H1 (cell line): ENCODE results near the gene SPSB3. TPM values are rescaled to one million over a fixed set of nuclear protein-coding genes. Genes with fewer than 3 reads are reported as not detected.

Experiments used
- CBX8 ChIP-seq: fragments of 300-800, 300-1000 bp; sonication (generic); IDR thresholded peaks from 2 replicates; pipeline ENCODE4 v1.7.1; 2016; ENCODE audit warnings: low read depth, low read length, borderline replicate concordance
- EZH2 ChIP-seq: fragments of 200-600 bp; sonication (generic); IDR thresholded peaks from 2 replicates; pipeline ENCODE4 v1.7.1; 2012; ENCODE audit warnings: low read depth, mild to moderate bottlenecking, moderate library complexity, low read length, inconsistent platforms; ENCODE audit not compliant: severe bottlenecking
- KDM4A ChIP-seq: IDR thresholded peaks from one replicate; pipeline ENCODE4 v1.7.1; 2012; ENCODE audit warnings: low read depth, mild to moderate bottlenecking, moderate library complexity, low read length, inconsistent platforms; ENCODE audit not compliant: severe bottlenecking
- NRF1 ChIP-seq: IDR thresholded peaks from 2 replicates; pipeline ENCODE4 v1.6.1; 2011; ENCODE audit warnings: mild to moderate bottlenecking, low read depth, low read length, improper control_type of control experiment
- POLR2AphosphoS5 ChIP-seq: IDR thresholded peaks from 2 replicates; pipeline ENCODE4 v1.6.1; 2011; ENCODE audit warnings: low read depth, low read length
- POU5F1 ChIP-seq: IDR thresholded peaks from 2 replicates; pipeline ENCODE4 v1.6.1; 2011; ENCODE audit warnings: low read depth, mild to moderate bottlenecking, low read length, moderate library complexity
- SP2 ChIP-seq: IDR thresholded peaks from 2 replicates; pipeline ENCODE4 v1.6.1; 2012; ENCODE audit warnings: mild to moderate bottlenecking, low read length, inconsistent platforms
- TCF12 ChIP-seq: IDR thresholded peaks from 2 replicates; pipeline ENCODE4 v1.6.1; 2011; ENCODE audit warnings: low read depth, mild to moderate bottlenecking, low read length
- polyA plus RNA-seq, 7 experiments: library from polyadenylated mRNA; depleted of rRNA in 3 of 7; stranded (reverse) in 5 of 7; unstranded in 2 of 7; fragments of >200 nt in 5 of 7; fragments of 200-250 nt in 2 of 7; gene quantifications; 1 replicate in 5 of 7; 2 replicates in 1 of 7; 4 replicates in 1 of 7; pipeline versions ENCODE4 v1.2.1 to v1.2.3, GENCODE V29; 2011 to 2013; ENCODE audit warnings: missing spikeins in 2 of 7, mixed read lengths in 2 of 7
- total RNA-seq: library from RNA; stranded (reverse); fragmentation: NEBNext Ultra II Directional; extraction: Animal tissue kit (Norgen Biotek cat#: 25700); gene quantifications from 2 replicates; pipeline ENCODE4 v1.2.1, GENCODE V29; 2021

SPSB3 gene
- total and polyA plus RNA-seq, 2 of the 8 experiments (the other 6 are each of a cell fraction or from before 2014, with no cell fraction given): 22.5 to 37.8 TPM

DNA sequence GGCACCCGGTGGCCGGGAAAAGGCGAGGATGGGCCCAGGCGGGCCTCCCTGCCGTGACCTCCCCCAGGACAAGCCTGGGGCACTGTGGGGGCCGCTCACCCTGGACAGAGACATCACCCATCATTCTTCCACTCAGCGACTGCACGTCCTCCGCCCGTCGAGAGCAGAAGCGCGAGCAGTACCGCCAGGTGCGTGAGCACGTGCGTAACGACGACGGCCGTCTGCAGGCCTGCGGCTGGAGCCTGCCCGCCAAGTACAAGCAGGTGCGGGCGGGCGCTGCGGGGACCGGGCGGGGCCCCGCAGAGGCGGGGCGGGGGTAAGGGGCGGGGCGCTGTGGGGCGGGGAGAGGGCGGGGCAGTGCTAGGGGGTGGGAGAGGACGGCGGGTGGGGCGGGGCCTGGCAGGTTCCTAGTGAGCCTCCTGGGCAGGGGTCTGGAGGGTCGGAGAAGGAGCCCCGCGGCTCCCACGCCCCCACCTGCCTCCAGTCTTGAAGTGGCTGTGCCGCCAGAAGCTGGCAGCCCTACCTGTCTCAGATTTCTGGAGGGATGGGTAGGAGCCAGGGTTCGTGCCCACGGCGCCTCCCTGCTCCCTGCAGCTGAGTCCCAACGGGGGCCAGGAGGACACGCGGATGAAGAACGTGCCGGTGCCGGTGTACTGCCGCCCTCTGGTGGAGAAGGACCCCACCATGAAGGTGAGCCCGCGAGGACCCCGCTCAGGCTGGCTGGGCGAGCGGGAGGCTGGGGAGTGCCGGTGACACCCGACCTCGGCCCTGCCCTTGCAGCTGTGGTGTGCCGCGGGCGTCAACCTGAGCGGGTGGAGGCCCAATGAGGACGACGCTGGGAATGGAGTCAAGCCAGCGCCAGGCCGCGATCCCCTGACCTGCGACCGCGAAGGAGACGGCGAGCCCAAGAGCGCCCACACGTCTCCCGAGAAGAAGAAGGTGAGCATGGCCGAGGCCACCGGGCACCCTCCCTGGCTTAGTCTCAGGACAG, 18.6 kb downstream of the SPSB3 start (continued):
- TF ChIP-seq KDM4A (peak; percentile 46), POU5F1 (no peak), NRF1 (no peak), SP2 (no peak), TCF12 (peak; percentile 78; the same call in 1 of the 2 replicates), POLR2AphosphoS5 (no peak; the same call in 1 of the 2 replicates), CBX8 (no peak), EZH2 (no peak)
